B cell (primary cell): ENCODE data around the gene MAP3K5. TPM values are rescaled to one million over a fixed set of nuclear protein-coding genes. Genes with fewer than 3 reads are reported as not detected.

Experiments used
- ATAC-seq: fragments of 200-7000 bp; cut with Tn5 transposase; one replicate; pipeline ENCODE4 v1.10.0; 2021; ENCODE audit warnings: low read depth, mild to moderate bottlenecking, moderate number of reproducible peaks, moderate library complexity
- CTCF ChIA-PET: fragments of 350-600 bp; sonication (Branson Sonifier 250); formaldehyde crosslinking; loops from one replicate; lab custom pipeline; 2021; ENCODE audit warnings: antibody characterized with exemption, inconsistent platforms; lab: Charles Lee
- POLR2A ChIA-PET: fragments of 350-600 bp; sonication (Branson Sonifier 250); formaldehyde crosslinking; loops from one replicate; lab custom pipeline; 2021; ENCODE audit warnings: antibody characterized with exemption; lab: Charles Lee
- DNase-seq: peaks from one replicate; pipeline ENCODE4 v3.0.0; 2013
- H2AFZ ChIP-seq: 2 replicates; pipeline ENCODE4 v1.6.1; 2012; ENCODE audit warnings: mild to moderate bottlenecking, low read depth, low read length; ENCODE audit not compliant: insufficient read depth, poor library complexity, severe bottlenecking
- H3K27ac ChIP-seq, 2 donors: 1 replicate in 1 of 2; 2 replicates in 1 of 2; pipeline ENCODE4 v1.5.1; 2012 to 2013; ENCODE audit warnings: low read length in 2 of 2, mild to moderate bottlenecking in 2 of 2, moderate library complexity in 1 of 2
- H3K27me3 ChIP-seq, 4 experiments: fragments of 200-600 bp in 1 of 4; sonication (generic) in 1 of 4; replicated peaks in 1 of 4; 1 replicate in 2 of 4; 2 replicates in 2 of 4; pipeline versions ENCODE4 v1.6.1 to v1.7.0; 2013 to 2016; ENCODE audit warnings: low read length in 3 of 4, mild to moderate bottlenecking in 2 of 4, mixed read lengths in 1 of 4, moderate library complexity in 1 of 4; ENCODE audit not compliant: insufficient read depth in 4 of 4, control insufficient read depth in 3 of 4; ENCODE audit errors: control extremely low read depth in 1 of 4
- H3K36me3 ChIP-seq, 2 experiments: replicated peaks in 1 of 2; 1 replicate in 1 of 2; 2 replicates in 1 of 2; pipeline versions ENCODE4 v1.6.1 to v1.7.1; 2013; ENCODE audit warnings: low read length in 1 of 2; ENCODE audit not compliant: insufficient read depth in 2 of 2, control insufficient read depth in 1 of 2; ENCODE audit errors: control extremely low read depth in 1 of 2, extremely low read depth in 1 of 2
- H3K4me1 ChIP-seq, 2 donors: fragments of 200-600 bp in 1 of 2; sonication (generic) in 1 of 2; 1 replicate in 1 of 2; 2 replicates in 1 of 2; pipeline versions ENCODE4 v1.5.1 to v1.6.1; 2013 to 2017; ENCODE audit warnings: low read length in 2 of 2; ENCODE audit not compliant: control insufficient read depth in 2 of 2, insufficient read depth in 2 of 2
- H3K4me2 ChIP-seq: replicated peaks from 2 replicates; pipeline ENCODE3; 2012; ENCODE audit warnings: mild to moderate bottlenecking, low read depth, low read length; ENCODE audit not compliant: poor library complexity, severe bottlenecking
- H3K4me3 ChIP-seq, 5 experiments: fragments of 200-600 bp in 1 of 5; sonication (generic) in 1 of 5; 1 replicate in 3 of 5; 2 replicates in 2 of 5; pipeline versions ENCODE4 v1.5.1 to v1.7.0; 2011 to 2016; ENCODE audit warnings: low read length in 4 of 5, mild to moderate bottlenecking in 4 of 5, low read depth in 2 of 5, control low read depth in 1 of 5, moderate library complexity in 1 of 5; ENCODE audit not compliant: insufficient read depth in 1 of 5; ENCODE audit errors: control extremely low read depth in 1 of 5, extremely low read depth in 1 of 5
- H3K79me2 ChIP-seq: fragments of 200-600 bp; sonication (generic); one replicate; pipeline ENCODE4 v1.6.0; 2016; ENCODE audit warnings: low read length; ENCODE audit not compliant: control insufficient read depth, insufficient read depth
- H3K9ac ChIP-seq: fragments of 200-600 bp; sonication (generic); 2 replicates; pipeline ENCODE4 v1.6.1; 2017; ENCODE audit warnings: mild to moderate bottlenecking, low read length, moderate library complexity
- H3K9me3 ChIP-seq, 3 donors: one replicate each; pipeline versions ENCODE4 v1.6.1 to v1.7.1; 2013; ENCODE audit warnings: low read length in 2 of 3; ENCODE audit not compliant: control insufficient read depth in 2 of 3, insufficient read depth in 1 of 3; ENCODE audit errors: control extremely low read depth in 1 of 3
- H4K20me1 ChIP-seq: 2 replicates; pipeline ENCODE4 v1.6.0; 2012; ENCODE audit warnings: mild to moderate bottlenecking, low read length; ENCODE audit not compliant: insufficient read depth, control insufficient read depth, poor library complexity, severe bottlenecking
- H3K27ac Mint-ChIP-seq: one replicate; pipeline ENCODE4 v1.8.0; 2021; ENCODE audit warnings: mixed read lengths
- H3K27me3 Mint-ChIP-seq: one replicate; pipeline ENCODE4 v1.8.0; 2021; ENCODE audit warnings: mixed read lengths
- H3K4me1 Mint-ChIP-seq: one replicate; pipeline ENCODE4 v1.8.0; 2021; ENCODE audit warnings: mixed read lengths
- H3K4me3 Mint-ChIP-seq: one replicate; pipeline ENCODE4 v1.8.0; 2021; ENCODE audit warnings: mixed read lengths
- H3K9me3 Mint-ChIP-seq: one replicate; pipeline ENCODE4 v1.8.0; 2022; ENCODE audit warnings: mixed read lengths; ENCODE audit not compliant: insufficient read depth
- EZH2 ChIP-seq: IDR thresholded peaks from 2 replicates; pipeline ENCODE4 v1.6.1; 2012; ENCODE audit warnings: borderline replicate concordance, low read depth, mild to moderate bottlenecking, moderate library complexity, low read length; ENCODE audit not compliant: insufficient read depth, poor library complexity, severe bottlenecking
- WGBS: methylation state at CpG from one replicate; pipeline ENCODE4 v1.1.5; 2013; ENCODE audit warnings: missing lambda C conversion rate; ENCODE audit not compliant: insufficient coverage; 5-methylcytosine and 5-hydroxymethylcytosine counted together
- intact Hi-C: fragments of 100-400 bp; cut with micrococcal nuclease; formaldehyde crosslinking; loops from one replicate; pipeline ENCODE4 v1.10.0; 2022
- polyA plus RNA-seq: library from polyadenylated mRNA; depleted of rRNA; stranded (reverse); fragments of >200 nt; gene quantifications from 2 replicates; pipeline ENCODE4 v1.2.3, GENCODE V29; 2012
- total RNA-seq, 2 donors: library from RNA; stranded (reverse); fragments of 120-200 nt in 1 of 2; gene quantifications; 1 replicate in 1 of 2; 2 replicates in 1 of 2; pipeline versions ENCODE4 v1.2.3 to v1.2.4, GENCODE V29; 2013 to 2022
- TF ChIP-seq, protein P1 (sequence below): fragments of 200-600 bp; IDR thresholded peaks from one replicate; pipeline ENCODE4 v1.8.0; 2022; ENCODE audit warnings: antibody characterized with exemption, mild to moderate bottlenecking

Gene MAP3K5
- total and polyA plus RNA-seq, 2 donors (not counting 1 experiment from before 2014, with no cell fraction given) = 5.7 to 34.1 TPM

DNA sequence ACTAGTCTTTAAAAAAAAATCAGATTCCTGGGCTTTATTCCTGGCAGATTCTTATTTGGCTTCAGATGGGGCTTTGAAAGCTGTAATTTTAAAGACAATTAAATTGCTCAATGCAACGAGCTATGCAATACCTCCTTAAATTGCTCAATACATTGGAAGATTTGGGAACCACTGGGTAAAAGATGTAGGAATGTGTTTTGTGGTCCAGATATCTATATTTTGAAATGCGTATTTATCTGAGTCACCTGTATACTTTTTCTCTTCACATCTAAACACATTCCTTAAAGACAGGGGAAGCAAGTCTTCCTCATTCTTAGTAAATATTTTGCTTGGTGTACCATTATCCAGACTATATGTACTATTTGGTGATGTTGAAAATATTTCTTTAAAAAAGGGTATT, 212.5 kb downstream of the MAP3K5 start:
- WGBS = no CpG with 5 or more reads among the region's 2 CpGs
- Histone ChIP-seq H4K20me1 (no peaks in the 10 kb centered on the region), H3K4me3 (no peak overlapping the region), H2AFZ (no peak overlapping the region), H3K27ac (no peak overlapping the region), H3K4me1 (no peaks in the 10 kb centered on the region), H3K36me3 (peaks cover 25 to 76% of the 10 kb centered on the region in 2 experiments), H3K9me3 (no peaks in the 10 kb centered on the region), H3K9ac (no peak overlapping the region), H3K79me2 (no peaks in the 10 kb centered on the region), H3K27me3 (no peaks in the 10 kb centered on the region), H3K4me2 (no peak overlapping the region)
- H3K27me3 Mint-ChIP-seq = no peaks in the 10 kb centered on the region
- no peak overlapping the region for H3K4me3 Mint-ChIP-seq
- no peaks in the 10 kb centered on the region for H3K9me3 Mint-ChIP-seq
- intact Hi-C loops = loop anchor here (5.0 kb wide), 1 partner anchor 1063 kb away; no protein-coding TSS in a partner anchor
- no peak for ATAC-seq
- H3K4me1 Mint-ChIP-seq = no peaks in the 10 kb centered on the region
- no peak for DNase-seq
- POLR2A ChIA-PET = no interaction called here
- no peak overlapping the region for H3K27ac Mint-ChIP-seq
- TF ChIP-seq, protein P1, sequence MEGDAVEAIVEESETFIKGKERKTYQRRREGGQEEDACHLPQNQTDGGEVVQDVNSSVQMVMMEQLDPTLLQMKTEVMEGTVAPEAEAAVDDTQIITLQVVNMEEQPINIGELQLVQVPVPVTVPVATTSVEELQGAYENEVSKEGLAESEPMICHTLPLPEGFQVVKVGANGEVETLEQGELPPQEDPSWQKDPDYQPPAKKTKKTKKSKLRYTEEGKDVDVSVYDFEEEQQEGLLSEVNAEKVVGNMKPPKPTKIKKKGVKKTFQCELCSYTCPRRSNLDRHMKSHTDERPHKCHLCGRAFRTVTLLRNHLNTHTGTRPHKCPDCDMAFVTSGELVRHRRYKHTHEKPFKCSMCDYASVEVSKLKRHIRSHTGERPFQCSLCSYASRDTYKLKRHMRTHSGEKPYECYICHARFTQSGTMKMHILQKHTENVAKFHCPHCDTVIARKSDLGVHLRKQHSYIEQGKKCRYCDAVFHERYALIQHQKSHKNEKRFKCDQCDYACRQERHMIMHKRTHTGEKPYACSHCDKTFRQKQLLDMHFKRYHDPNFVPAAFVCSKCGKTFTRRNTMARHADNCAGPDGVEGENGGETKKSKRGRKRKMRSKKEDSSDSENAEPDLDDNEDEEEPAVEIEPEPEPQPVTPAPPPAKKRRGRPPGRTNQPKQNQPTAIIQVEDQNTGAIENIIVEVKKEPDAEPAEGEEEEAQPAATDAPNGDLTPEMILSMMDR = no peak
- no peak for TF ChIP-seq EZH2
- CTCF ChIA-PET = no interaction called here

DNA sequence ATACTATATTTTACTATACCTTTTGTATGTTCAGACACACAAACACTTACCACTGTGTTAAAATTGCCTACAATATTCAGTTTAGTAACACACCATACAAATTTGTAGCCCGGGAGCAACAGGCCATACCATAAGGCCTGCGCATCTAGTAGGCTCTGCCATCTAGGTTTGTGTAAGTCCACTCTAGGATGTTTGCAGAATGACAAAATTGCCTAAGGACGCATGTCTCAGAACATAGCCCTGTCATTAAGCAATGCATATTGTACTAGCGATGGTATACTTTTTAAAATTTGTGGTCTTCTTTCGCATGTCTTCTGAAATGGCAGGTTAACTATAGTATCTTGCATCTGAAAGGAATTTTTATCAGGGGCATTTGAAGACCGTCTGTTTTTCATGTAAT, 215.5 kb downstream of the MAP3K5 start:
- no peak overlapping the region for H3K4me2 ChIP-seq
- intact Hi-C loops = no loop called here
- no peak overlapping the region for H3K4me3 Mint-ChIP-seq
- H3K27ac Mint-ChIP-seq = no peak overlapping the region
- H4K20me1 ChIP-seq = no peaks in the 10 kb centered on the region
- no peak overlapping the region for H3K4me3 ChIP-seq
- ChIA-PET POLR2A (no interaction called here), CTCF (no interaction called here)
- H3K79me2 ChIP-seq = no peaks in the 10 kb centered on the region
- peaks cover 29 to 66% of the 10 kb centered on the region in 2 experiments for H3K36me3 ChIP-seq
- WGBS = 100% methylated on average over 2 of the region's 6 CpGs
- ATAC-seq (no peak), DNase-seq (no peak)
- TF ChIP-seq EZH2 = no peak
- TF ChIP-seq, protein P1 = no peak
- no peaks in the 10 kb centered on the region for H3K27me3 Mint-ChIP-seq
- H3K4me1 Mint-ChIP-seq = no peaks in the 10 kb centered on the region
- H3K27me3 ChIP-seq = no peaks in the 10 kb centered on the region
- peaks cover 4% of the 10 kb centered on the region for H3K9me3 Mint-ChIP-seq
- no peak overlapping the region for H3K9ac ChIP-seq
- H3K27ac ChIP-seq = no peak overlapping the region
- H3K4me1 ChIP-seq = no peaks in the 10 kb centered on the region
- H2AFZ ChIP-seq = no peak overlapping the region
- H3K9me3 ChIP-seq = peaks cover 0 to 5% (median under 1%) of the 10 kb centered on the region in 3 donors
